MM.1S (cell line): ENCODE measurements around the gene CEP170B.

ENCODE experiments used
- CTCF ChIP-seq: fragments of 300-600 bp; sonication (generic); IDR thresholded peaks from 2 replicates; pipeline ENCODE4 v1.5.1; 2016; ENCODE audit warnings: antibody characterized with exemption, low read length, mixed read lengths
- EZH2 ChIP-seq: fragments of 300-600 bp; sonication (generic); optimal IDR thresholded peaks from 2 replicates; pipeline ENCODE3; 2017; ENCODE audit warnings: low read depth, mild to moderate bottlenecking, antibody characterized with exemption, low read length, mixed read lengths
- EZH2phosphoT487 ChIP-seq: fragments of 300-600 bp; sonication (generic); IDR thresholded peaks from 2 replicates; pipeline ENCODE4 v1.6.1; 2018; ENCODE audit warnings: antibody characterized with exemption, low read length

GRCh38 chr14:104941508-104942365 is 76.7 kb downstream of the CEP170B start:
- TF ChIP-seq EZH2phosphoT487 = no peak
- TF ChIP-seq CTCF = no peak
- TF ChIP-seq EZH2 = no peak
